Hematopoietic multipotent progenitor cell (in vitro differentiated cells): Measurements from ENCODE around the gene SPECC1L. TPM values are rescaled to one million over a fixed set of nuclear protein-coding genes. Genes with fewer than 3 reads are reported as not detected.

Experiments used
- DNase-seq, 3 donors: peaks; one replicate each; pipeline ENCODE4 v3.0.0-alpha.2; 2011 to 2015; ENCODE audit warnings: low read depth in 2 of 3, low spot score in 2 of 3
- total RNA-seq: library from RNA; depleted of rRNA; stranded (reverse); fragments of >200 nt; gene quantifications from one replicate; pipeline ENCODE4 v1.2.3, GENCODE V29; 2012

The SPECC1L gene
- total RNA-seq, 1 donor = 24.8 TPM

DNA sequence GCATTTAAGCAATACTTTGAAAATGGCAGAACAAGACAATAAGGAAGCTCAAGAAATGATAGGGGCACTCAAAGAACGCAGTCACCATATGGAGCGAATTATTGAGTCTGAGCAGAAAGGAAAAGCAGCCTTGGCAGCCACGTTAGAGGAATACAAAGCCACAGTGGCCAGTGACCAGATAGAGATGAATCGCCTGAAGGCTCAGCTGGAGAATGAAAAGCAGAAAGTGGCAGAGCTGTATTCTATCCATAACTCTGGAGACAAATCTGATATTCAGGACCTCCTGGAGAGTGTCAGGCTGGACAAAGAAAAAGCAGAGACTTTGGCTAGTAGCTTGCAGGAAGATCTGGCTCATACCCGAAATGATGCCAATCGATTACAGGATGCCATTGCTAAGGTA is 51.9 kb downstream of the SPECC1L start:
- no peak for DNase-seq

DNA sequence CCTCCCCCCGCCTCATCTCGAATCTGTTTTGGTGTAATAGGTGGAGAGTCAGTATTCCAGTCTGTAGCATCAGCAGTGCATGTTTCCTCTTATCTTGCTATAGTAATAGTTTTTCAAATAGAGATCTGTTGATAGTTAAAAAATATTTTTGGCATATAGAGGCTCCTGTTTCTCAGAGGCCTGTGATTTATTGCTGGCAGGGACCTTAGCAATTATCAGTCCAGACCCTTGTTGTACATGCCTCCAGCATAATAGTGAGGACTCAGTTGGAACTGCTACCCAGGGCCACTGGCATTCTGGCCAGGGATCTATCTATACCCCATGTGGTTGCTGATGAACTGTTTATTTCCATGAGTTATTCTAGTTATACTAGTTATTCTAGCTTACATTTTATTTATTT is 52.6 kb downstream of the SPECC1L start:
- no peak for DNase-seq

GRCh38 chr22:24323695-24324094 is 53.1 kb downstream of the SPECC1L start:
- no peak for DNase-seq

DNA sequence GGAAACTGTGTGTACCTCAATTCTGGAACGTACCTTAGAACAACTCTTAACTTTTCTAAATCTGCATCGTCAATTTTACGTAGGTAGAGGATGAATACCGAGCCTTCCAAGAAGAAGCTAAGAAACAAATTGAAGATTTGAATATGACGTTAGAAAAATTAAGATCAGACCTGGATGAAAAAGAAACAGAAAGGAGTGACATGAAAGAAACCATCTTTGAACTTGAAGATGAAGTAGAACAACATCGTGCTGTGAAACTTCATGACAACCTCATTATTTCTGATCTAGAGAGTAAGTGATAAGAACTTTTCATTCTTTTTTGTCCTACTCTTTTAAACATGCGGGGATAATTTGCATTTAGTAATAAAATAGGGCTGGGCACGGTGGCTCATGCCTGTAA is 53.5 kb downstream of the SPECC1L start:
- no peak for DNase-seq

DNA sequence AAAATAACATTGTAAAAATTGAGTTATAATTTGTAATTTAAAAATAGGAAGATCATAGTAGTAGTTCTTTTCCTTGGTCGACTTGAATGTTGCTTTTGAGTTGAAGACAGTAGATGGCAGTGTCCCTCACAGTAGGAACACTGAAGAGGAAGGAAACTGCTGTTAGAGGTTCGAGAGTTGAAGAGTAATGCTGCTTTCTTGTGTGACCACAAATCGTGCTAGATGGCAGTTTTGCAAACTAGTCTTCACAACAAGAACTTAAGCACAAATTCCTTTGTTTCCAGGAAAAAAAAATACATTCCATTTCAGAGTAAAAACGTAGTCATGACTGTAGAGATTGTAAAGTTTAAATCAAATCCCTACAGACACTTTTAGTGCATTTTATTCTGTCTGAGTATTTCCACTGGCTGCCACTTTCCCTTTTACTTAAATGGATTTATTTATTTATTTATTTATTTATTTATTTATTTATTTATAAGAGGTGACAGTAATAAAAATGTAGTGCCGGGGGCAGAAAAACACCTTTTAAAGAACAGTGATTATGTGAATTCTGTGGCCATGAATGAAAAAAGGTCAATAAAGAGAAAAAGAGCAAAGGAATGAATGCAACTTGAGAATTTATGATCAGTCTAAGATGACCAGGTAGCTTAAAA is 54.6 kb downstream of the SPECC1L start:
- DNase-seq = peak; percentile 7 to 90 (median 80)

DNA sequence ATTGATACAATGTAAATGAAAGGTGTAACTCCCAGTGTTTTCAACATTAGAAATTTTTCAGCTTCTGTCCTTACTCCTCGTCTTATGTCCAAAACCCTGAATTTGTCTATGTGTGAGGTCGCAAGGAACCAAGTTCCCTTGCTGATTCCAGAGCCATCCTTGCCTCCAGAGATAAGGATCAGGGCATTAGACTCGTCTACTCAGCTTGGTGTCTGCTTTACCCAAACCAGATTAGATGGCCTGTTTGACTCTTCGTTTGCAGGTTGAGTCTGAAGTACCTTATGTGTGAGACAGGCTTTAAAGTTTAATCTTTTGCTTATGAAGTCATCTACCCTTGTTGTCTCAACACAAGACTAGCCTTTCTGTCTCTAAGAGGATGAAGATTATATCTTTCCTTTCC is 55.6 kb downstream of the SPECC1L start:
- no peak for DNase-seq

GRCh38 chr22:24327832-24328231 is 57.2 kb downstream of the SPECC1L start:
- peak in 1 of 3 donors; percentile 39 for DNase-seq

DNA sequence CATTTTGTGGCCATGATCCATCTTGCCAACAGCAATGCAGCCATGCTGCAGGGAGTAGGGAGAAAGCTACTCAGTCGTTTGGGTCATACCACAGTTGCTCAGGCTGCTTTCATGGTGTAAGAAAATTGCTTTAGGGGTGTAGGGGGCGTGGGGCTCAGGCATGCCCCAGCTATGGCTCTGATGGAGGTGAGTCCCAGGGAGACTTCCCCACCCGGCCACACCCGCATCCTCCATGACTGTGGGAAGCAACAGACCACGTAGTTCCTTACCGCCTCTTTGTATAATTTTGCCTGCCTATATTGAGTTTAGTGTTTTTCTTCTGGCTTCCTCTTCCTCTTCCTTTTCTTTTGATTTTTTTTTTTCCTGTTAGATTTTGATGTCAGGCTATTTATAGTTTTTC is 58.8 kb downstream of the SPECC1L start:
- DNase-seq = no peak

- no peak for DNase-seq
Observed at GRCh38 chr22:24330636-24331035, 60.0 kb downstream of the SPECC1L start.

GRCh38 chr22:24331468-24332440 is 61.1 kb downstream of the SPECC1L start:
- peak in 2 of 3 donors; percentile 37 to 42 for DNase-seq

DNA sequence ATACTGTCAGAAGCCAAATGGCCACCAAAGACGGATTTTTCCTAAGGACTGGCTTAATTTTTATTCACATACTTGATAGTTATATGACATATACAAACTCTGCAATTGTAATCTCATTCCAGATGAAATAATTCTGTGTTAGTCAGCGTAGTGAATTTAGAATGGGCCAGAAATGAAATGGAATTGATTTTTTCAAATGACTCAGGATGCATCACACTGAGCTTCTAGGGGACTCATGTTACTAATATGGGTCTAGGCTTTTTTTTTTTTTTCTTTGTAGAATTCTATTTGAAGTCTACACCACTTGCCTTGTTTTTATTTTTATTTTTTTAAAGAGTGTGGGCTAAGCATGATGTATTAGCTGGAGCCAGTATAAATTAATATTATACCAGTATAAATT is 62.7 kb downstream of the SPECC1L start:
- DNase-seq = no peak

DNA sequence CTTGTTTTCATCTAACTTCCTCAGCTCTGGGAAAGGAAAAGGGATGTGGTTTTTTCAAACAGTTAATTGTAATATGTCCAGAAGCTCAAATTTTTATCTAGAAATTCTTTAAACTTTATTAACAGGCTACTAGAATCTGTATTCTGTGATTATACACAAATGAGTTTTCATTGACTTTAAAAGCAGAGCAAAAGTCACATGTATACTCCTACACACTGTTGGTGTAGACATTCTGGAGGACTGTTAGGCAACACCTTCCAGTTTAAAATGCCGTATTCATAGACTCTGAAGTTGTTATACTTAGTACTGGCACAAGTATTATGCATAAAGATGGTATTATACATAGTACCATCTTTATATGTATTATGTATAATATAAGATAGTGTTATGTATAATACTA is 64.9 kb downstream of the SPECC1L start:
- no peak for DNase-seq

DNA sequence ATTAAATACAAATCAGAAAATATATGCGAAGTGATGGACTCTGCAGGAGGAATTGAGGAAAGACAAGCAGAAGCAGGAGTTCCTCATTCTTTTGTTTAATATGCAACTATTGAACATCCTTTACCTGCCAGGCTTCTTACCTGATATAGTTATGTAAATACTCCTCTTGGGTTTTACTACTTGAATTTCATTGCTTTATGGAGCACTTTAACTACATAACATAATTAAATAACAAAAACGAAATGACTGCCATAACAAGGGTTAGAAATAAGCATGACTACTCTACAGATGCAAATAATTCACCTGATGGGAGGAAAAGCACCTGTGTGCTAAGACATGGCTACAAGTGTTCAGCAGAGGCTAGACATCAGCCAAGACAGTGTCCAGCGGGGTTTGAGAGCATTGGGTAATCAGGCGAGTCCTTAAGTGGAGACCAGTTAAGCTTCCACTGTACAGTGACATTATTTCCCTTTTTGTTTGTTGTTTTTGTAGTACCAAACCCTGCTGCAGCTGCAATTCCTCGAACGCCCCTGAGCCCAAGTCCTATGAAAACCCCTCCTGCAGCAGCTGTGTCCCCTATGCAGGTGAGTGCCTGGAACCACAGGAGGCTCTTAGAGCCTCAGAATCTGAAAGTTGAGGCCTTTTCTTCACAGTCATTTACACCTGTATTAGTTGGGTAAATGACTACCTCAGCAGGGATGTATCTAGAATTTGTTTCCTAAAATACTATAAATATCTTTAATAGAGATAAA is 67.4 kb downstream of the SPECC1L start:
- DNase-seq = no peak

DNA sequence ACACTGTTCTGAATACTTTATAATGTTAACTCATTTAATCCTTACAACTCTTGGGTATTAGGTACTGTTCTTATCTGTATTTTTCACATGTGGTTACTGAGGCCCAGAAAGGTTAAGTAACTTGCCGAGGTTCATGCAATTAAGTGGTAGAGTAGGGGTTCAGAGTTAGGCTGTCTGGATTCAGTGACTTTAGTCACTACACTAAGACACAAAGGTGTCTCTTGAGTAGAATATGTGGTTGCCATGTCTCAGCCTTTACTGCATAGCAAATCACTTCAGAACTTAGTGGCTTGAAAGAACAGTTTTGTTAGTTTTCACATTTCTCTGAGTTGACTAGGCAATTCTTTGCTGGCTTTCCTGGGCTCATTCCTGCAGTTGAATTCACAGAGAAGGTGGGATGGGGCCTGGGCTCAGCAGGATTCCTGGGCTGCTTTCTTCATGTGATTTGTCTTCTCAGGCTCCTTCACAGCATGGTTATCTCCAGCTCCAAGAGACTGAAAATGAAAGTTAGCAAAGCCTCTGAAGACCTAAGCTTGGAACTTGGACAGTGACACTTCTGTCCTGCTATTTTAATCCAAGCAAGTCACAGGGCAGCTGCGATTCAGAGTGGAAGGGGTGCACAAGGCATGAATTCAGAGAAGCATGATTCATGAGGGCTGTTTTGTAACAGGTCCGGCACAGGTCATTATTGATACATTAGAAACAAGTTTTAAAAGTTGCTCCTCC is 68.3 kb downstream of the SPECC1L start:
- DNase-seq = no peak

- no peak for DNase-seq
Observed at GRCh38 chr22:24339452-24339747, 68.8 kb downstream of the SPECC1L start.

DNA sequence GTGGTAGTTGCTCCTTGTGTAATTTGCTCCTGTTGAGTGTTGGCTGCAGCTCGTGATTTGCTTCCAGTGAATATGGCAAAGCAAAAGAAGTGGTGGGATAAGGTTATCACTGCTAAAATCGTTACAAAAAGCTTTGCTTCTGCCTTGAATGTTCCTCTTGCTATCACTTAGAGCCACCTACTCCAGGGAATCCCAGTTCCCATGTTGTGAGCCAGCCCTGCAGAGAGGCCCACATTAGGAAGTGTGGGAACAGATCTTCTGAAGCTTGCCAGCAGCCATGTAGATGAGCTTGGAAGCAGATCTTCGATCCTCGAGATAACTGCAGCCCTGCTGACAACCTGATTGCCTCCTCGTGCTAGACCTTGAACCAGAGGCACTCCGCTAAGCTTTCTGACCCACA is 71.0 kb downstream of the SPECC1L start:
- DNase-seq = no peak

- no peak for DNase-seq
Observed at GRCh38 chr22:24350627-24351026, 80.0 kb downstream of the SPECC1L start.

DNA sequence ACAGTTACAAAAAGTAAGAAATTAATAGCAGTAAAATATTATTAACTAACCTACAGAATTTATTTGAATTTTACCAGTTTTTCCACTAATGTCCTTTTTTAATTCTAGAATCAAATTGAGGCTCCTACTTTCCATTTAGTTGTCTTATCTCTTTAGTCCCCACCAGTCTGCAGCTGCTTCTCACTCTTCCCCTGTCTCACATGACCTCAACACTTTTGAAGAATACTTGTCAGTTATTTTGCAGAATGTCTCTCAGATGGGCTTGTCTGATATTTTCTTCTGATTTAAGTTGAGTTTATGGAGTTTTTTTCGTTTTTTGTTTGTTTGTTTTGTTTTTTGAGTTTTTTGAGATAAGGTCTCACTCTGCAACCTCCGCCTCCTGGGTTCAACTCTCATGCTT is 82.5 kb downstream of the SPECC1L start:
- no peak for DNase-seq

DNA sequence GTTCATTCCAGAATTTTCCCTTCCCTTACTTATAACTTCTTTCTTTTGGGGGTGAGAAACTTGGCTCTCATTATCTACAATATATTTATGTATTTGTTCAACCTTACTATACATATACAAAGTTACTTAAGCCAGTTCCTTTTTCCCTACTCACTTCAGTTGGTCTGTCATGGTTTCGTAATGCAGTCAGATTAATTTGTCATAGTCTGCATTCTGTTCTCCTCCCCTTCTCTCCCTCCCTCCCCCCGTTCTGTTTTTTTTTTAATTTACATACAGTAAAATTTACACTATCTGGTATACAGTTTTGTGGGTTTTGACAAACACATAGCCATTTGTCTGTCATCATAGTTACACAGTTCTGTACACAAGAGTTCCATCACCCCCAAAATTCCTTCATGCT is 84.9 kb downstream of the SPECC1L start:
- DNase-seq = peak in 2 of 3 donors; percentile 33 to 61

GRCh38 chr22:24357547-24357946 is 86.9 kb downstream of the SPECC1L start:
- no peak for DNase-seq
